Caco-2 (cell line): Measurements from ENCODE around the gene MAST4. TPM values are rescaled to one million over a fixed set of nuclear protein-coding genes. Genes with fewer than 3 reads are reported as not detected.

Experiments used
- BruUV-seq: library from RNA; stranded (reverse); fragments of 400-500 nt; replicated peaks from 2 replicates; lab custom pipeline; 2021; lab: Mats Ljungman, UMichigan
- CTCF ChIA-PET: fragments of 300-600 bp; sonication (Branson Sonifier 250); formaldehyde crosslinking; loops from one replicate; lab custom pipeline; 2022; ENCODE audit warnings: antibody characterized with exemption; lab: Charles Lee
- POLR2A ChIA-PET: fragments of 300-600 bp; sonication (Branson Sonifier 250); formaldehyde crosslinking; loops from one replicate; lab custom pipeline; 2022; ENCODE audit warnings: antibody characterized with exemption; lab: Charles Lee
- DNase-seq, 2 experiments: peaks; one replicate each; pipeline versions ENCODE4 v3.0.0 to v3.0.0-alpha.2; 2020 to 2022
- H3K27me3 ChIP-seq: replicated peaks from 2 replicates; pipeline ENCODE4 v1.6.0; 2011; ENCODE audit warnings: low read length; ENCODE audit not compliant: control insufficient read depth, insufficient read depth
- H3K36me3 ChIP-seq: 2 replicates; pipeline ENCODE4 v1.5.1; 2011; ENCODE audit warnings: low read length; ENCODE audit not compliant: control insufficient read depth, insufficient read depth
- H3K4me1 ChIP-seq: fragments of 250-450 bp; sonication (Bioruptor Pico); 2 replicates; pipeline ENCODE4 v1.5.1; 2020; ENCODE audit warnings: mild to moderate bottlenecking
- H3K4me3 ChIP-seq: 2 replicates; pipeline ENCODE4 v1.5.1; 2011; ENCODE audit warnings: low read depth, mild to moderate bottlenecking, control low read depth, low read length
- H3K9me3 ChIP-seq: fragments of 250-450 bp; sonication (Bioruptor Pico); 2 replicates; pipeline ENCODE4 v1.5.1; 2020; ENCODE audit warnings: mild to moderate bottlenecking, moderate library complexity
- H3K27ac Mint-ChIP-seq: one replicate; pipeline ENCODE4 v1.8.0; 2022; ENCODE audit warnings: mixed read lengths; ENCODE audit not compliant: unreplicated experiment
- H3K27me3 Mint-ChIP-seq: one replicate; pipeline ENCODE4 v1.8.0; 2022; ENCODE audit warnings: mixed read lengths; ENCODE audit not compliant: insufficient read depth, unreplicated experiment
- H3K36me3 Mint-ChIP-seq: one replicate; pipeline ENCODE4 v1.8.0; 2022; ENCODE audit warnings: mild to moderate bottlenecking, mixed read lengths; ENCODE audit not compliant: insufficient read depth, unreplicated experiment
- H3K4me1 Mint-ChIP-seq: one replicate; pipeline ENCODE4 v1.8.0; 2022; ENCODE audit warnings: low read depth, mixed read lengths; ENCODE audit not compliant: unreplicated experiment
- H3K4me3 Mint-ChIP-seq: one replicate; pipeline ENCODE4 v1.8.0; 2022; ENCODE audit warnings: mild to moderate bottlenecking, moderate library complexity, mixed read lengths; ENCODE audit not compliant: unreplicated experiment
- H3K9me3 Mint-ChIP-seq: one replicate; pipeline ENCODE4 v1.8.0; 2022; ENCODE audit warnings: mixed read lengths; ENCODE audit not compliant: unreplicated experiment
- intact Hi-C: fragments of 100-400 bp; cut with micrococcal nuclease; formaldehyde crosslinking; loops from one replicate; pipeline ENCODE4 v1.10.0; 2022; ENCODE audit not compliant: unreplicated experiment
- total RNA-seq: library from RNA; stranded (reverse); gene quantifications from 2 replicates; pipeline ENCODE4 v1.2.3, GENCODE V29; 2022
- TF ChIP-seq, protein P1 (sequence below), 2 experiments: fragments of 200-600 bp in 1 of 2; IDR thresholded peaks; 1 replicate in 1 of 2; 2 replicates in 1 of 2; pipeline versions ENCODE4 v1.5.1 to v1.8.0; 2011 to 2022; ENCODE audit warnings: antibody characterized with exemption in 1 of 2, control low read depth in 1 of 2, inconsistent platforms in 1 of 2, low read depth in 1 of 2, low read length in 1 of 2, mild to moderate bottlenecking in 1 of 2, moderate library complexity in 1 of 2; ENCODE audit not compliant: insufficient read depth in 1 of 2, severe bottlenecking in 1 of 2, unreplicated experiment in 1 of 2

MAST4 gene
- total RNA-seq, 1 experiment from 2014 or later = 17.8 TPM

DNA sequence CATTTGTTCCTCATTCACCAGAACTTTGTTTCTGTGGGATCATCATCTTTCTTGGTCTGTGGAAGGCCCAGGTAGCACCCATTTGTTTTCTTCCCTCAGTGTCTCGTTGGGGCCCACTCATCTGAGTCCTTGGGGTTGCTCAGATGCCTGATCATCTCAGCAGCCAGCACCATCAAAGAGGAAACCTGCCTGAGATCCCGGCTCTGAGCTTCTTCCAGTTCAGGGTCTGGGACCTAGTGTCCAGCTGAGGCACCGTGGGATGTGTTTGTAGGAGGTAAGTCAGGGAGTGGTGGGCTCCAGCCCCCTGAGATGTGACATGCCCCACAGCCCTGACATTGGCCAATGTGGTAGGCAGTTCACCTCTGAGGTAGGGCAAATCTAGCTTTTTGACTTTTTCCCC is 609.8 kb downstream of the MAST4 start:
- H3K27me3 ChIP-seq = no peaks in the 10 kb centered on the region
- Mint-ChIP-seq H3K4me3 (no peak overlapping the region), H3K36me3 (no peaks in the 10 kb centered on the region), H3K27me3 (no peaks in the 10 kb centered on the region), H3K27ac (no peak overlapping the region), H3K9me3 (peaks cover 6% of the 10 kb centered on the region), H3K4me1 (peaks cover 11% of the 10 kb centered on the region)
- TF ChIP-seq, protein P1, sequence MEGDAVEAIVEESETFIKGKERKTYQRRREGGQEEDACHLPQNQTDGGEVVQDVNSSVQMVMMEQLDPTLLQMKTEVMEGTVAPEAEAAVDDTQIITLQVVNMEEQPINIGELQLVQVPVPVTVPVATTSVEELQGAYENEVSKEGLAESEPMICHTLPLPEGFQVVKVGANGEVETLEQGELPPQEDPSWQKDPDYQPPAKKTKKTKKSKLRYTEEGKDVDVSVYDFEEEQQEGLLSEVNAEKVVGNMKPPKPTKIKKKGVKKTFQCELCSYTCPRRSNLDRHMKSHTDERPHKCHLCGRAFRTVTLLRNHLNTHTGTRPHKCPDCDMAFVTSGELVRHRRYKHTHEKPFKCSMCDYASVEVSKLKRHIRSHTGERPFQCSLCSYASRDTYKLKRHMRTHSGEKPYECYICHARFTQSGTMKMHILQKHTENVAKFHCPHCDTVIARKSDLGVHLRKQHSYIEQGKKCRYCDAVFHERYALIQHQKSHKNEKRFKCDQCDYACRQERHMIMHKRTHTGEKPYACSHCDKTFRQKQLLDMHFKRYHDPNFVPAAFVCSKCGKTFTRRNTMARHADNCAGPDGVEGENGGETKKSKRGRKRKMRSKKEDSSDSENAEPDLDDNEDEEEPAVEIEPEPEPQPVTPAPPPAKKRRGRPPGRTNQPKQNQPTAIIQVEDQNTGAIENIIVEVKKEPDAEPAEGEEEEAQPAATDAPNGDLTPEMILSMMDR (IDR thresholded peaks at IDR 0.05; ENCODE audit: insufficient read depth in 1 of 2, low read depth in 1 of 2, low read length in 1 of 2, severe bottlenecking in 1 of 2, unreplicated experiment in 1 of 2) = no peak
- H3K9me3 ChIP-seq = no peaks in the 10 kb centered on the region
- no peak for DNase-seq
- no peaks in the 10 kb centered on the region for H3K36me3 ChIP-seq
- ChIA-PET CTCF (no interaction called here), POLR2A (no interaction called here)
- H3K4me3 ChIP-seq = no peak overlapping the region
- no TSS peak for BruUV-seq
- intact Hi-C loops = loop anchor here (5.0 kb wide), 1 partner anchor 219 kb away; no protein-coding TSS in a partner anchor
- no peaks in the 10 kb centered on the region for H3K4me1 ChIP-seq

DNA sequence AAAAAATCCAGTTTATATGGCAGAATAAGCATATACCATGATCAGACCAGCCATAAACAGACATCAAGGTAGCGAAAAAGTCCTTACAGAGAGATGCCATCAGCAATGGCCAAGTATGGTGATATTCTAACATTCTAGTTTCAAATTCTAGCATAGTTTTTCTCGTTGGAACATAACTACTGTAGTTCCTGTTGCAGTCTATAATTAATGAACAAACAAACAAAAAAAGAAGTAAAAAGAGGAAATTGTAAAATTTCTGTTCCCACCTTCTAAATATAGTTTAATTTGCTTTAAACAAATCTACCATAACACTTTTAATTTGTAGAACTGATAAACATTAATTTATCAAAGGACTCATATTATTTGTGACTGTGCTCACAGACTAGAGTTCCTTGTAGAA is 610.3 kb downstream of the MAST4 start:
- Mint-ChIP-seq H3K27ac (no peak overlapping the region), H3K36me3 (no peaks in the 10 kb centered on the region), H3K4me1 (peaks cover 11% of the 10 kb centered on the region), H3K9me3 (peaks cover under 1% of the 10 kb centered on the region), H3K27me3 (no peaks in the 10 kb centered on the region), H3K4me3 (no peak overlapping the region)
- Histone ChIP-seq H3K9me3 (no peaks in the 10 kb centered on the region), H3K4me3 (no peak overlapping the region), H3K4me1 (no peaks in the 10 kb centered on the region), H3K27me3 (no peaks in the 10 kb centered on the region), H3K36me3 (no peaks in the 10 kb centered on the region)
- DNase-seq = no peak
- CTCF ChIA-PET = no interaction called here
- TF ChIP-seq, protein P1 (IDR thresholded peaks at IDR 0.05; ENCODE audit: insufficient read depth in 1 of 2, low read depth in 1 of 2, low read length in 1 of 2, severe bottlenecking in 1 of 2, unreplicated experiment in 1 of 2) = no peak
- BruUV-seq = no TSS peak
- POLR2A ChIA-PET = no interaction called here
- intact Hi-C loops = loop anchor here (5.0 kb wide), 1 partner anchor 219 kb away; no protein-coding TSS in a partner anchor

DNA sequence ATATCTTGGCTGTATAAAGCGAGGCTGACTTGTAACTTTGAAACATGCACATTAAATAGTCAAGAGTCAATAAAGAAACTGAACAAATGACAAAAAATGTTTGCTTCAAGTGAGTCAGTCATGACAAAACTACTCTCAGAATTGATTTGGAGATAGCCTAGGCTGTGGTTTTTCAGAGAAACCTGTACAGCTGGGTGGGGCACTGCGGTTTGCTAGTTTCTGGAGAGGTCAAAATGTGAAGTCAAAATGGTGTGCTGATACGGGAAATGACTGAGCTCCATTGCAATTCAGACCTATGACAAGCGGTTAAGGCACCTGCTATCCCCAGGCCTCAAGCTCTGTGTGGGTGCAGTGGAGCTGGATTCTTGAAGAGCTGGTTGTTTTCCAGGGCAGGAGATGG is 610.7 kb downstream of the MAST4 start:
- H3K9me3 Mint-ChIP-seq = no peaks in the 10 kb centered on the region
- H3K36me3 Mint-ChIP-seq = no peaks in the 10 kb centered on the region
- no TSS peak for BruUV-seq
- DNase-seq = peak in 1 of 2 experiments; percentile 10
- no peak overlapping the region for H3K4me3 Mint-ChIP-seq
- peaks cover 11% of the 10 kb centered on the region for H3K4me1 Mint-ChIP-seq
- H3K36me3 ChIP-seq = no peaks in the 10 kb centered on the region
- H3K9me3 ChIP-seq = no peaks in the 10 kb centered on the region
- no peaks in the 10 kb centered on the region for H3K27me3 ChIP-seq
- H3K4me3 ChIP-seq = no peak overlapping the region
- no peak overlapping the region for H3K27ac Mint-ChIP-seq
- TF ChIP-seq, protein P1 (IDR thresholded peaks at IDR 0.05; ENCODE audit: insufficient read depth in 1 of 2, low read depth in 1 of 2, low read length in 1 of 2, severe bottlenecking in 1 of 2, unreplicated experiment in 1 of 2) = no peak
- no peaks in the 10 kb centered on the region for H3K27me3 Mint-ChIP-seq
- ChIA-PET POLR2A (no interaction called here), CTCF (no interaction called here)
- H3K4me1 ChIP-seq = no peaks in the 10 kb centered on the region
- intact Hi-C loops = loop anchor here (5.0 kb wide), 1 partner anchor 220 kb away; no protein-coding TSS in a partner anchor
